ENCODE measurements around the gene GOLGA3.

GRCh38 chr12:132719141-132719953, 109.3 kb downstream of the GOLGA3 start:
- TF ChIP-seq CTCF (conservative IDR thresholded peaks at IDR 0.05; ENCODE audit: low read depth in 2 of 2), result no peak
- no peak for TF ChIP-seq EZH2 (IDR thresholded peaks at IDR 0.05; ENCODE audit: low read depth, unreplicated experiment)
- no peak for TF ChIP-seq POLR2AphosphoS5 (IDR thresholded peaks at IDR 0.05; ENCODE audit: low read depth)
- TF ChIP-seq EZH2phosphoT487 (IDR thresholded peaks at IDR 0.05; ENCODE audit: unreplicated experiment), result no peak
- no peak for TF ChIP-seq REST (IDR thresholded peaks at IDR 0.05; ENCODE audit: unreplicated experiment)
- no peak for TF ChIP-seq CREB1 (CRISPR knock-in tag; IDR thresholded peaks at IDR 0.05; ENCODE audit: low read depth)
- no peak for TF ChIP-seq ZNF331 (CRISPR knock-in tag; IDR thresholded peaks at IDR 0.05; ENCODE audit: low read depth)
- no peak for TF ChIP-seq NANOG (IDR thresholded peaks at IDR 0.05; ENCODE audit: borderline replicate concordance)
- TF ChIP-seq JUNB (IDR thresholded peaks at IDR 0.05; ENCODE audit: unreplicated experiment), result no peak
- TF ChIP-seq ZNF114 (CRISPR knock-in tag; IDR thresholded peaks at IDR 0.05), result no peak
- no peak for TF ChIP-seq STAT1 (IDR thresholded peaks at IDR 0.05; ENCODE audit: unreplicated experiment)
- no peak for TF ChIP-seq ETS1 (IDR thresholded peaks at IDR 0.05)
- TF ChIP-seq ZNF462 (CRISPR knock-in tag; IDR thresholded peaks at IDR 0.05), result no peak

Data from GM23338 (cell line).